Left renal pelvis (tissue), 4 donors: ENCODE data around the gene MAPK12. TPM values are rescaled to one million over a fixed set of nuclear protein-coding genes. Genes with fewer than 3 reads are reported as not detected.

Source experiments
- DNase-seq, 4 donors: peaks; one replicate each; pipeline ENCODE4 v3.0.0-alpha.2; 2013; ENCODE audit warnings: low read depth in 4 of 4, low spot score in 3 of 4
- polyA plus RNA-seq, 4 donors: library from polyadenylated mRNA; unstranded; fragments of 120-200 nt; gene quantifications; one replicate each; pipeline ENCODE4 v1.2.1, GENCODE V29; 2013; ENCODE audit not compliant: insufficient read length in 4 of 4

Gene MAPK12
- polyA plus RNA-seq, 4 donors = 9.7 to 17.7 (median 15.6) TPM

- DNase-seq = no peak
These were observed 8.6 kb upstream of the MAPK12 start, which contains the start of gene MAPK11 for GRCh38 chr22:50269970-50270665. TSS of gene MAPK11 (minus strand) at chr22:50270380. CDS start at chr22:50270292, 88 bp downstream.

- DNase-seq = no peak
These were observed 8.1 kb upstream of the MAPK12 start for GRCh38 chr22:50269573-50269969.

- no peak for DNase-seq
These were observed 7.2 kb upstream of the MAPK12 start for GRCh38 chr22:50268655-50269113.

GRCh38 chr22:50267591-50268390 is 6.3 kb upstream of the MAPK12 start:
- no peak for DNase-seq

- DNase-seq = no peak
These were observed 5.5 kb upstream of the MAPK12 start for GRCh38 chr22:50266994-50267393.

GRCh38 chr22:50264946-50265669 is 3.6 kb upstream of the MAPK12 start:
- no peak for DNase-seq

GRCh38 chr22:50264104-50264745 is 2.7 kb upstream of the MAPK12 start:
- DNase-seq = no peak

- DNase-seq = no peak
These were observed 1.6 kb upstream of the MAPK12 start for GRCh38 chr22:50262973-50263617.

GRCh38 chr22:50262460-50262911 is 1.0 kb upstream of the MAPK12 start:
- no peak for DNase-seq

- no peak for DNase-seq
These were observed 475 bp downstream of the MAPK12 start for GRCh38 chr22:50260801-50261614.

- no peak for DNase-seq
These were observed 1.1 kb downstream of the MAPK12 start for GRCh38 chr22:50260434-50260800.

GRCh38 chr22:50259302-50259701 is 2.2 kb downstream of the MAPK12 start:
- no peak for DNase-seq

- DNase-seq = no peak
These were observed 2.9 kb downstream of the MAPK12 start for GRCh38 chr22:50258361-50259292.

- DNase-seq = no peak
These were observed 3.8 kb downstream of the MAPK12 start for GRCh38 chr22:50257451-50258360.

- DNase-seq = no peak
These were observed 4.4 kb downstream of the MAPK12 start for GRCh38 chr22:50257041-50257440.

GRCh38 chr22:50256258-50256862 is 5.1 kb downstream of the MAPK12 start:
- no peak for DNase-seq

GRCh38 chr22:50255607-50256006 is 5.9 kb downstream of the MAPK12 start:
- no peak for DNase-seq
